ENCODE results near the gene RTP1.

The RTP1 gene

DNA sequence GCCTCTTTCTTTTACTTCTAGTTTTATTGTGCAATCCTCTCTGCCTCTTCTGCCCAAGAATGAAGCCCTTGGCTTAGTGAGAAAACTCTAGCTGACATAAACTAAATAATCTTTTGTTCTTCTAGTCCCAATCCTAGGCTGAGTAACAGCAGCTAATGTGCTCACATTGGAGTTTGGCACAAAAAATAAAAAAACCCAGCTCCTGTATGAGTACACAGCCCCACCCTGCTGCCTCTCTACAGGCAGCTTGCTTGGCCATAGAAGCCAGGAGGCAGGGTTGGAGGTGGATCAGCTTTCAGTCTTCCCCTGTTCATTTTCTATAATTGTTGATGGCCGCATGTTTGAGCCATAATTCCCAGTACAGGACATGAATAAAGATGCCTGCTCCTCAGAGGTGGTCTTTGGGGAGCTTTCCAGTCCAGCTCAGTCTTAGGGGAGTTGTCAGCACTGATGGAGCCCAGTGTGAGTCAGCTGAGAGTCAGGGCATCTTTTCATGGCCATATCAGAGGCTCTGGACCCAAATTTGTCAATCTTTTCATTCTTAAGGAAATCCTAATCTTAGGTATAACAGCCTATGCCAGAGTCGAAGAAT, 46.7 kb downstream of the RTP1 start:
- DNase-seq, result no peak

DNA sequence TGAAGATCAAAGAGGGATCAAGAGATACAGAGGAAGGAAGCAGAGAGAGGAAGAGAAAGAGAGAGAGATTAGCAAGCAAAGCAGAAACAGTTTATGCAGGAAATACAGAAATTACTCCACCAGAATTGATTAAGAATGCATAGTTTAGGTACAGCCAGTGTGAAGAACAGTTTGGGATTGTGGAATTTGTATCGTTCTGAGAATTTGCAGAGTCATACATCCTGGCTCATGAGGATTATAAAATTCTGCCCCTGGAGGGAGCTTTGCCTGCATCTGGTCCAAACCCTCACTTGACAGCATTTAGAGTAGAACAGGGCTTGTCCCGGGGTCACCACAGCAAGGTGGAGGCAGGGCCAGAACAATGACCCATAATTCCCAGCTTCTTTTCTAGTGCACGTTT, 50.1 kb downstream of the RTP1 start:
- DNase-seq, result no peak

All from NCI-H2029 (cell line).